Chondrocyte (in vitro differentiated cells): ENCODE results near the gene NHEJ1. TPM values are rescaled to one million over a fixed set of nuclear protein-coding genes. Genes with fewer than 3 reads are reported as not detected.
A peak's percentile ranks its signal among the peaks of the same experiment; 100 is the strongest.

Experiments used
- DNase-seq: peaks from one replicate; pipeline ENCODE4 v3.0.0; 2021; ENCODE audit warnings: mixed read lengths, low spot score
- H3K27ac Mint-ChIP-seq: one replicate; pipeline ENCODE4 v1.8.0; 2021; ENCODE audit warnings: mild to moderate bottlenecking, moderate library complexity, mixed read lengths; ENCODE audit not compliant: unreplicated experiment
- H3K27me3 Mint-ChIP-seq: 2 replicates; pipeline ENCODE4 v1.8.0; 2021; ENCODE audit warnings: low read depth, mixed read lengths
- H3K36me3 Mint-ChIP-seq: 2 replicates; pipeline ENCODE4 v1.8.0; 2021; ENCODE audit warnings: low read depth, mixed read lengths
- H3K4me1 Mint-ChIP-seq: 2 replicates; pipeline ENCODE4 v1.8.0; 2021; ENCODE audit warnings: low read depth, mild to moderate bottlenecking, mixed read lengths
- H3K4me3 Mint-ChIP-seq: one replicate; pipeline ENCODE4 v1.8.0; 2021; ENCODE audit warnings: mild to moderate bottlenecking, moderate library complexity, mixed read lengths; ENCODE audit not compliant: unreplicated experiment
- H3K9me3 Mint-ChIP-seq: 2 replicates; pipeline ENCODE4 v1.8.0; 2021; ENCODE audit warnings: low read depth, mixed read lengths
- total RNA-seq: library from RNA; stranded (reverse); gene quantifications from 3 replicates; pipeline ENCODE4 v1.2.1, GENCODE V29; 2021
- TF ChIP-seq, protein P1 (sequence below): fragments of 200-600 bp; sonication (generic); IDR thresholded peaks from 2 replicates; pipeline ENCODE4 v1.5.0; 2021; ENCODE audit warnings: antibody characterized with exemption, mild to moderate bottlenecking, moderate library complexity

NHEJ1 gene
- total RNA-seq, 1 donor from 2014 or later, result 13.3 TPM

DNA sequence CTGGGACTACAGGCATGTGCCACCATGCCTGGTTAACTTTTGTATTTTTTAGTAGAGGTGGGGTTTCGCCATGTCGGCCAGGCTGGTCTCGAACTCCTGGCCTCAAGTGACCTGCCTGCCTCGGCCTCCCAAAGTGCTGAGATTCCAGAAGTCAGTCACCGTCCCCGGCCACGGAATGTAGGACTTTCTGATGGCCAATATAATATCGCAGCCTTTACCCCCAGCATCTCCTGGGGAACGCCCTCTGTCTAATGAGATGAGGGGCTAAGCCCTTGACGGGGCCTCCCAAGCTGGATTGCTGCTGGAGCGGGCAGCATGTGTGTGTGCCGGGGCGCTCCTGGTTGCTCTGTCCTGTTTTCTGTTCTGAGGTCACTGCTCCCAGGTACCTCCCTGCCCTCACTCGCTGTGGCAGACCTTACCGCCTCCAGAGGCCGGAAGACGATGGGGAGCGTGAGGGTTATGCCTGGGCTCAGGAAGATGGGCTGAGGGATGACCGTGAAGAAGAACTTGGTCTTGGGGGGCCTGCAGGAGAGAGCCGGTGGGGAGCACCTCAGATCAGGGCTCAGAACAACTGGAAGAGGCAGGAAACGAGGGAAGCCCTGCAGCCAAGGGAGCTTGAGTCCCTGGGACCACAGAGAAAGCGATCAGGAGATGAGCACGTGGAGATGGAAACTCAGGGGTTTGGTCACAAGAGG is 128.4 kb downstream of the NHEJ1 start:
- Mint-ChIP-seq H3K27ac (no peak overlapping the region), H3K9me3 (no peaks in the 10 kb centered on the region), H3K36me3 (no peaks in the 10 kb centered on the region), H3K27me3 (peaks cover 60% of the 10 kb centered on the region), H3K4me1 (no peaks in the 10 kb centered on the region), H3K4me3 (no peak overlapping the region)
- DNase-seq, result no peak
- TF ChIP-seq, protein P1, sequence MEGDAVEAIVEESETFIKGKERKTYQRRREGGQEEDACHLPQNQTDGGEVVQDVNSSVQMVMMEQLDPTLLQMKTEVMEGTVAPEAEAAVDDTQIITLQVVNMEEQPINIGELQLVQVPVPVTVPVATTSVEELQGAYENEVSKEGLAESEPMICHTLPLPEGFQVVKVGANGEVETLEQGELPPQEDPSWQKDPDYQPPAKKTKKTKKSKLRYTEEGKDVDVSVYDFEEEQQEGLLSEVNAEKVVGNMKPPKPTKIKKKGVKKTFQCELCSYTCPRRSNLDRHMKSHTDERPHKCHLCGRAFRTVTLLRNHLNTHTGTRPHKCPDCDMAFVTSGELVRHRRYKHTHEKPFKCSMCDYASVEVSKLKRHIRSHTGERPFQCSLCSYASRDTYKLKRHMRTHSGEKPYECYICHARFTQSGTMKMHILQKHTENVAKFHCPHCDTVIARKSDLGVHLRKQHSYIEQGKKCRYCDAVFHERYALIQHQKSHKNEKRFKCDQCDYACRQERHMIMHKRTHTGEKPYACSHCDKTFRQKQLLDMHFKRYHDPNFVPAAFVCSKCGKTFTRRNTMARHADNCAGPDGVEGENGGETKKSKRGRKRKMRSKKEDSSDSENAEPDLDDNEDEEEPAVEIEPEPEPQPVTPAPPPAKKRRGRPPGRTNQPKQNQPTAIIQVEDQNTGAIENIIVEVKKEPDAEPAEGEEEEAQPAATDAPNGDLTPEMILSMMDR, result no peak

DNA sequence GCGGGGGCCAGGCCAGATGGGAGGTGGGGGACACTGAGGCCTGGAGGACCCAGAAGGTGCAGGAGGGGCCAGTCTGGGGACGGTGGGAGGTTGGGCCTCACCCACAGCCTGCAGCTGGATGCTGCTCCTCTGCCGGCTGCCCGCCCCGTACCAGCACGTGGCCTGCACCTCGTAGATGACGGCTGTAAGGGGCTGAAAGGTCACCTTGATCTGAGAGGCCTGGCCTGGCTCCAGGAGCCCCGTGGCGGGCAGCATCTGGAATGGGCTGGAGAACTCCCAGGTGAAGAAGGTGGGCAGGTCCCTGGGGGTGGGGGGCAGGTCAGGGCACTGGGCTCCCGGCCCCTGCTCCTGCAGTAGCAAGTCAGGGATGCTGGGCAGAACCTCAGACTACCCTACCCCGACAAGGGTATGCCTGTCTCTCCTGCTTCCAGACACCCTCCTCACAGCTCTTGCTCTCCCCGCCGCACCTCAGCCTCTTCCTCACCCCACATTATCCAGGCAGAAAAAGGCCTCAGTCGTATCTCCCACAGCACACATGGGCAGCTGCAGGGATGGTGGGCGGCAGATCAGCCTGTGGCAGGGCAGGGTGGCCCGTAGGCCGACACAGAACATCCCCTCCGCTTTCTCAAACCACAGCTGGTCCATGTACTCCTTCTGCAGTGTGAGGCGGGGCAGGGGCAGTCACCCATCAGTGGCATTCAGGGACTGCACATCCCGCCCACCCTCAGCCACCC is 129.4 kb downstream of the NHEJ1 start:
- Mint-ChIP-seq H3K9me3 (no peaks in the 10 kb centered on the region), H3K4me1 (no peaks in the 10 kb centered on the region)

DNA sequence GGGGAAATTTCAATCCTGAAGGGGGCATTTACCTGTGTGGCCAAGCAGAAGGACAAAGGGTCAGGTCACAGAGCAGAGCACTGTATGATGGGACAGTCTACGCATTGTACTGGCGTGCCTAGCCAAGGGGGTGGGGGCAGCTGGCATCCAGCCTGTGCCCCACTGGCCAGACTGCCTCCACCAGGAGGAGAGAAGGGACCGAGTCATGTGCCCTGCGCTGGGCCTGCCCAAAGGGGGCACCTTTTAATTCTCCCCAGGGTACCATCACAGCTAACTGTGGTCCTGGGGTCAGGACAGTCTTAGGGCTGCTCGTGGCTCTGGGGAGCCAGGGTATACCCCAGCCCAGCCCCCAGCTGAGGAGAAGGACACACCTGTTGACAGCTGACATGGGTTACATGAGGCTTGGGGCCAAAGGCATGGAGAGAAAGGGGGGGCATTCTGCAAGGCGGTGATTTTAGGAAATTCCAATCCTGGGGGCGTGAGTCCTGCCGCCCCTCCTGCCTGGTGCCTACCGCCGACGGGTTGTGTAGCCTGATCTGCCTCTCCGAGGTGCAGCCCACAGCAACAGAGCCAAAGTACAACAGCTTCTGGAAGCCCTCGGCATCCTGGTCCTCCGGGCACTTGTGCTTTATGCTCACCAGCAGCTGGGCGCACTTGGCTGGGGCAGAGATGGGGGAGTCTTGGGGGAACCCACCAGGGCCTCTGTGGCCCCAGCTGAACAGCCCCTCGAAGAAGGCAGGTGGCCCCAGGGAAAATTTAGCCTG is 130.3 kb downstream of the NHEJ1 start:
- Mint-ChIP-seq H3K4me3 (no peak overlapping the region), H3K9me3 (no peaks in the 10 kb centered on the region), H3K36me3 (no peaks in the 10 kb centered on the region), H3K27ac (no peak overlapping the region), H3K4me1 (no peaks in the 10 kb centered on the region), H3K27me3 (peaks cover 60% of the 10 kb centered on the region)
- TF ChIP-seq, protein P1, result no peak
- no peak for DNase-seq

More for the DNA sequence above, 129.4 kb downstream of the NHEJ1 start:
- Mint-ChIP-seq H3K36me3 (no peaks in the 10 kb centered on the region), H3K4me3 (no peak overlapping the region), H3K27ac (no peak overlapping the region), H3K27me3 (peaks cover 65% of the 10 kb centered on the region)
- no peak for DNase-seq
- TF ChIP-seq, protein P1, result no peak

DNA sequence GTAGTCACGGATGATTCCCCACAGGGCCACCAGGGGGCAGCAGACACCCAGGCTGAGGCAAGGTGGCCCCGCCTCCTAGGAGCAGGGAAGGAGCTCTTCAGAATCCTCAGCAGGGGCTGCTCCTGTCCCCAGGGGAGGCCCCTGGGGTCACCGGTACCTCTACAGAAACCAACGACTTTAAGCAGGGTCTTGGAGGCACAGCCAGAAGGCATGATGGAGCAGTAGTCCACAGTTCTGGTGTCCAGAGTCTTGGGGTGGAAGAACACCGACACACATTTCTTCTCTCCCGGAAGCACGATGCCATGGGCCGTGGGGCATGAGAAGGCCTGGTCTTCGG is 130.8 kb downstream of the NHEJ1 start:
- H3K9me3 Mint-ChIP-seq, result no peaks in the 10 kb centered on the region
- H3K4me1 Mint-ChIP-seq, result no peaks in the 10 kb centered on the region
- DNase-seq, result no peak
- TF ChIP-seq, protein P1, result peak; percentile 91
- H3K27ac Mint-ChIP-seq, result no peak overlapping the region
- no peak overlapping the region for H3K4me3 Mint-ChIP-seq
- H3K36me3 Mint-ChIP-seq, result no peaks in the 10 kb centered on the region
- peaks cover 60% of the 10 kb centered on the region for H3K27me3 Mint-ChIP-seq
